ENCODE data around the gene QSOX2.

GRCh38 chr9:136251264-136252115, 5.9 kb upstream of the QSOX2 start:
- TF ChIP-seq CEBPB (IDR thresholded peaks at IDR 0.05) (no peak), POLR2A (IDR thresholded peaks at IDR 0.05; ENCODE audit: low read length) (no peak), POLR2AphosphoS2 (conservative IDR thresholded peaks at IDR 0.05; ENCODE audit: low read length) (no peak), ELK1 (IDR thresholded peaks at IDR 0.05; ENCODE audit: low read depth, low read length) (no peak)
